ENCODE measurements around the gene CROCC2. TPM values are rescaled to one million over a fixed set of nuclear protein-coding genes. Genes with fewer than 3 reads are reported as not detected.

Gene CROCC2
- total and polyA plus RNA-seq, 11 donors, result not detected

DNA sequence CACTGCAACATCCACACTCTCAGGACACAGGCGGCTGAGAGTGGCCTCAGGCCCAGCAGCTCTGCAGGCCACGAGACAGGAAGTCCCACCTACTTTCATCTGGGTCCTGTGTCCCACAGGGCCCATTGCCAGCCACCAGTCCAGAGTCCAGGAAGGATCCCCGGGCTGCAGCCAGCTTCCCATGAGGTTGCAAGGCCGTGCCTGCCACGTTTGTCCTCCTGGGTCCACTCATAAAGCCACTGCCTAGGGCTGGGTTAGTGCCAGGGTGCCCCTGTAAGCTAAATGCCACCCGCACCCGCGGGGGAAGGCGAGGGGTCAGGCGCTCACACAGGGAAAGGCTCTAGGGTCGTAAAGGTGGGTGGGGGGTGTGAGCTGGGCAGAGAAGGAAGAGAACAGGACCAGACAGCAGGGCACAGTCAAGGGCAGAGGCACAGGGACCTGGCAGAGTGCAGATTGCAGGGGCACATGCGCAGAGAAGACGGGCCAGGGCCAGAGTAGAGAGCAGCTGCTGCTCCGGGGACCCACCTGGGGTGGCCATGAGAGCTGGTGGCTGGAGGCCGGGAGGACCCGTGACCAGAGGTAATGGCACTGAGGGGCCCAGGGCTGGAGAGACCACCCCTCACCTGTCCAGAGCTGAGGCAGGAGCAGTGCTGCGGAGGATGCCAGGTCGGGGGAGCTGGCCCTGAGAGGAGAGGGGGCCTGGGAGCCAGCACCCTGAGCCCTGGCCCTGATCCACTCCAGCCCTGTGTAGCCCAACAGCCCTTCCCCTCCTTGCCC lies 29.5 kb upstream of the CROCC2 start:
- H3K27ac ChIP-seq, result no peak overlapping the region
- WGBS, 4 donors, result 74 to 85% (median 79%) methylated on average over 18 of the region's 18 CpGs
- no peaks in the 10 kb centered on the region for H3K27me3 ChIP-seq
- intact Hi-C loops (cut with DNase I), result no loop called here
- H3K4me3 ChIP-seq, result no peak overlapping the region
- H3K9me3 ChIP-seq, result no peaks in the 10 kb centered on the region
- no peaks in the 10 kb centered on the region for H3K36me3 ChIP-seq
- no peaks in the 10 kb centered on the region for H3K4me1 ChIP-seq
- ATAC-seq (no peak), DNase-seq (peak in 1 of 5 donors; percentile 18)
- TF ChIP-seq, protein P1, sequence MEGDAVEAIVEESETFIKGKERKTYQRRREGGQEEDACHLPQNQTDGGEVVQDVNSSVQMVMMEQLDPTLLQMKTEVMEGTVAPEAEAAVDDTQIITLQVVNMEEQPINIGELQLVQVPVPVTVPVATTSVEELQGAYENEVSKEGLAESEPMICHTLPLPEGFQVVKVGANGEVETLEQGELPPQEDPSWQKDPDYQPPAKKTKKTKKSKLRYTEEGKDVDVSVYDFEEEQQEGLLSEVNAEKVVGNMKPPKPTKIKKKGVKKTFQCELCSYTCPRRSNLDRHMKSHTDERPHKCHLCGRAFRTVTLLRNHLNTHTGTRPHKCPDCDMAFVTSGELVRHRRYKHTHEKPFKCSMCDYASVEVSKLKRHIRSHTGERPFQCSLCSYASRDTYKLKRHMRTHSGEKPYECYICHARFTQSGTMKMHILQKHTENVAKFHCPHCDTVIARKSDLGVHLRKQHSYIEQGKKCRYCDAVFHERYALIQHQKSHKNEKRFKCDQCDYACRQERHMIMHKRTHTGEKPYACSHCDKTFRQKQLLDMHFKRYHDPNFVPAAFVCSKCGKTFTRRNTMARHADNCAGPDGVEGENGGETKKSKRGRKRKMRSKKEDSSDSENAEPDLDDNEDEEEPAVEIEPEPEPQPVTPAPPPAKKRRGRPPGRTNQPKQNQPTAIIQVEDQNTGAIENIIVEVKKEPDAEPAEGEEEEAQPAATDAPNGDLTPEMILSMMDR (IDR thresholded peaks at IDR 0.05), result no peak
- no peak for TF ChIP-seq POLR2A (IDR thresholded peaks at IDR 0.05)

GRCh38 chr2:240877460-240878340 lies 28.4 kb upstream of the CROCC2 start:
- Histone ChIP-seq H3K27me3 (no peaks in the 10 kb centered on the region), H3K9me3 (no peaks in the 10 kb centered on the region), H3K36me3 (no peaks in the 10 kb centered on the region), H3K4me1 (no peaks in the 10 kb centered on the region), H3K27ac (no peak overlapping the region), H3K4me3 (no peak overlapping the region)
- no peak for DNase-seq
- intact Hi-C loops (cut with DNase I), result no loop called here
- 86 to 93% (median 90%) methylated on average over 20 to 40 of the region's 40 CpGs for WGBS, 4 donors
- TF ChIP-seq, protein P1 (IDR thresholded peaks at IDR 0.05), result no peak
- no peak for TF ChIP-seq POLR2A (IDR thresholded peaks at IDR 0.05)
- ATAC-seq, result no peak

GRCh38 chr2:240878341-240878936 lies 27.7 kb upstream of the CROCC2 start:
- Histone ChIP-seq H3K4me1 (no peaks in the 10 kb centered on the region), H3K4me3 (no peak overlapping the region), H3K27ac (no peak overlapping the region), H3K9me3 (no peaks in the 10 kb centered on the region), H3K36me3 (no peaks in the 10 kb centered on the region), H3K27me3 (no peaks in the 10 kb centered on the region)
- ATAC-seq (peak in 1 of 4 donors; percentile 5), DNase-seq (no peak)
- WGBS, 4 donors, result 87 to 95% (median 89%) methylated on average over 13 to 18 of the region's 18 CpGs
- TF ChIP-seq, protein P1 (IDR thresholded peaks at IDR 0.05), result no peak
- no peak for TF ChIP-seq POLR2A (IDR thresholded peaks at IDR 0.05)
- intact Hi-C loops (cut with DNase I), result no loop called here

DNA sequence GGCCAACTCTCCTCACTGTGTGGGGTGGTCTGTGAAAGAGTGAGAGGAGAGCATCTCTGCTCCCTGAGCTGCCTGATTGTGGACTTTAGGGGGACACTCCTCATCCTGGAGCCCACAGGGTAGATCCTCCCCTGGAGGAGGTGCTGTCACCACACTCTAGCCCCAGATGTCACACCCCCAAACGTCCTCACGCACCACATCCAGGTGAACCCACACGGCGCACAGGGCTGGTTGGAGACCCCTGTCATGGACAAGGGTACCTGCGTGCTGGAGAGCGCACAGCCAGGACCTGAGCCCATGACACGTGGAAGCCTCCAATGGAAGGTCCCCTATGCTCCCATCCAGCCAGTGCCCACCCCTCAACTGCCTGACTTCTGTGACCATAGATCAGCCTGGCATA lies 27.0 kb upstream of the CROCC2 start:
- Histone ChIP-seq H3K36me3 (no peaks in the 10 kb centered on the region), H3K27me3 (no peaks in the 10 kb centered on the region), H3K4me1 (no peaks in the 10 kb centered on the region), H3K27ac (no peak overlapping the region), H3K4me3 (no peak overlapping the region), H3K9me3 (no peaks in the 10 kb centered on the region)
- no peak for TF ChIP-seq POLR2A (IDR thresholded peaks at IDR 0.05)
- TF ChIP-seq, protein P1 (IDR thresholded peaks at IDR 0.05), result no peak
- no peak for ATAC-seq
- DNase-seq, result no peak
- WGBS, 4 donors, result 76 to 82% (median 79%) methylated on average over 7 of the region's 7 CpGs
- intact Hi-C loops (cut with DNase I), result no loop called here

Data from heart left ventricle (tissue), 16 donors.